Calu3 (cell line): ENCODE results near the gene SAMD1. TPM values are rescaled to one million over a fixed set of nuclear protein-coding genes. Genes with fewer than 3 reads are reported as not detected.
A peak's percentile ranks its signal among the peaks of the same experiment; 100 is the strongest.

Source experiments
- BruUV-seq: library from RNA; stranded (reverse); fragments of 400-500 nt; replicated peaks from 2 replicates; lab custom pipeline; 2021; lab: Mats Ljungman, UMichigan
- CTCF ChIA-PET: fragments of 300-600 bp; sonication (Branson Sonifier 250); formaldehyde crosslinking; loops from one replicate; lab custom pipeline; 2022; ENCODE audit warnings: antibody characterized with exemption; lab: Charles Lee
- DNase-seq: peaks from one replicate; pipeline ENCODE4 v3.0.0; 2022
- H3K27ac Mint-ChIP-seq: one replicate; pipeline ENCODE4 v1.8.0; 2022; ENCODE audit warnings: mixed read lengths; ENCODE audit not compliant: unreplicated experiment
- H3K27me3 Mint-ChIP-seq: one replicate; pipeline ENCODE4 v1.8.0; 2022; ENCODE audit warnings: mixed read lengths; ENCODE audit not compliant: unreplicated experiment
- H3K36me3 Mint-ChIP-seq: one replicate; pipeline ENCODE4 v1.8.0; 2022; ENCODE audit warnings: mild to moderate bottlenecking, moderate library complexity, mixed read lengths; ENCODE audit not compliant: insufficient read depth, unreplicated experiment
- H3K4me1 Mint-ChIP-seq: one replicate; pipeline ENCODE4 v1.8.0; 2022; ENCODE audit warnings: mild to moderate bottlenecking, low read depth, mixed read lengths; ENCODE audit not compliant: unreplicated experiment
- H3K4me3 Mint-ChIP-seq: one replicate; pipeline ENCODE4 v1.8.0; 2022; ENCODE audit warnings: mild to moderate bottlenecking, low read depth, moderate library complexity, mixed read lengths; ENCODE audit not compliant: unreplicated experiment
- H3K9me3 Mint-ChIP-seq: one replicate; pipeline ENCODE4 v1.8.0; 2022; ENCODE audit warnings: low read depth, mixed read lengths; ENCODE audit not compliant: unreplicated experiment
- CTCF ChIP-seq: fragments of 200-600 bp; IDR thresholded peaks from one replicate; pipeline ENCODE4 v1.8.0; 2022; ENCODE audit warnings: antibody characterized with exemption; ENCODE audit not compliant: unreplicated experiment
- intact Hi-C: fragments of 100-400 bp; cut with micrococcal nuclease; formaldehyde crosslinking; loops from one replicate; pipeline ENCODE4 v1.10.0; 2022; ENCODE audit not compliant: unreplicated experiment
- total RNA-seq: library from RNA; stranded (reverse); gene quantifications from 2 replicates; pipeline ENCODE4 v1.2.3, GENCODE V29; 2022

Gene SAMD1
- total RNA-seq, 1 experiment from 2014 or later, result 41.1 TPM

GRCh38 chr19:14073261-14073924, 17.2 kb downstream of the SAMD1 start:
- CTCF ChIA-PET, result interaction anchor here (0.7 kb wide), 1 partner anchor 63 kb away, joined by 3 read pairs; the partner anchor contains the start of gene ASF1B
- no TSS peak for BruUV-seq
- H3K4me1 Mint-ChIP-seq, result no peaks in the 10 kb centered on the region
- peak; percentile 78 for DNase-seq
- H3K27ac Mint-ChIP-seq, result peak overlapping the region; percentile 67
- no peaks in the 10 kb centered on the region for H3K9me3 Mint-ChIP-seq
- intact Hi-C loops, result loop anchor here (2.0 kb wide), 1 partner anchor 193 kb away; no protein-coding TSS in a partner anchor
- no peaks in the 10 kb centered on the region for H3K27me3 Mint-ChIP-seq
- peak overlapping the region; percentile 92 for H3K4me3 Mint-ChIP-seq
- H3K36me3 Mint-ChIP-seq, result peaks cover 27% of the 10 kb centered on the region
- peak; percentile 35 for TF ChIP-seq CTCF

GRCh38 chr19:14072535-14073260, 17.9 kb downstream of the SAMD1 start, which contains the start of gene MISP3:
TSS of gene MISP3 (plus strand) at chr19:14072786. CDS start at chr19:14073310, 524 bp downstream.
- Mint-ChIP-seq H3K4me3 (peak within 1 kb of the TSS; percentile 92), H3K27ac (peak within 1 kb of the TSS; percentile 67), H3K4me1 (no peaks in the 10 kb centered on the region), H3K36me3 (peaks cover 27% of the 10 kb centered on the region), H3K27me3 (no peaks in the 10 kb centered on the region), H3K9me3 (no peaks in the 10 kb centered on the region)
- TSS peak; percentile 40 for BruUV-seq
- DNase-seq, result peak; percentile 72
- intact Hi-C loops, result loop anchor here (2.0 kb wide), 1 partner anchor 192 kb away; no protein-coding TSS in a partner anchor
- TF ChIP-seq CTCF, result no peak
- CTCF ChIA-PET, result interaction anchor here (0.5 to 1.8 kb wide), 5 partner anchors 41 to 954 kb away, joined by 3 to 8 read pairs (median 7); partner anchors contain the start of genes ASF1B and IL27RA

GRCh38 chr19:14070268-14071050, 20.1 kb downstream of the SAMD1 start:
- Mint-ChIP-seq H3K4me3 (no peak overlapping the region), H3K9me3 (no peaks in the 10 kb centered on the region), H3K27ac (no peak overlapping the region), H3K4me1 (no peaks in the 10 kb centered on the region), H3K36me3 (peaks cover 27% of the 10 kb centered on the region), H3K27me3 (no peaks in the 10 kb centered on the region)
- CTCF ChIA-PET, result interaction anchor here (1.8 kb wide), 2 partner anchors 38 to 66 kb away, joined by 7 read pairs; partner anchors contain the start of genes ASF1B and IL27RA
- DNase-seq, result no peak
- no TSS peak for BruUV-seq
- TF ChIP-seq CTCF, result no peak
- intact Hi-C loops, result no loop called here

GRCh38 chr19:14066134-14066533, 24.4 kb downstream of the SAMD1 start:
- CTCF ChIA-PET, result no interaction called here
- H3K9me3 Mint-ChIP-seq, result no peaks in the 10 kb centered on the region
- no peaks in the 10 kb centered on the region for H3K27me3 Mint-ChIP-seq
- H3K36me3 Mint-ChIP-seq, result peaks cover 10% of the 10 kb centered on the region
- no peak for DNase-seq
- H3K27ac Mint-ChIP-seq, result peak overlapping the region; percentile 15
- BruUV-seq, result no TSS peak
- no peaks in the 10 kb centered on the region for H3K4me1 Mint-ChIP-seq
- TF ChIP-seq CTCF, result no peak
- intact Hi-C loops, result no loop called here
- no peak overlapping the region for H3K4me3 Mint-ChIP-seq
